Stomach (tissue), 9 donors: ENCODE measurements around the gene CLCNKA. TPM values are rescaled to one million over a fixed set of nuclear protein-coding genes. Genes with fewer than 3 reads are reported as not detected.

Source experiments
- DNase-seq, 2 donors: peaks; one replicate each; pipeline versions ENCODE4 v3.0.0 to v3.0.0-alpha.2; 2013 to 2019
- H3K27ac ChIP-seq, 5 donors: fragments of 200-600 bp in 4 of 5; sonication (generic) in 4 of 5; one replicate each; pipeline ENCODE4 v1.5.1; 2013 to 2019; ENCODE audit warnings: mild to moderate bottlenecking in 1 of 5, moderate library complexity in 1 of 5
- H3K27me3 ChIP-seq, 3 donors: fragments of 200-600 bp; sonication (generic); one replicate each; pipeline ENCODE4 v1.5.1; 2017 to 2019; ENCODE audit warnings: mixed run types in 1 of 3
- H3K36me3 ChIP-seq, 4 donors: fragments of 200-600 bp; sonication (generic); 1 replicate in 3 of 4; 2 replicates in 1 of 4; pipeline ENCODE4 v1.5.1; 2016 to 2019
- H3K4me1 ChIP-seq, 4 donors: fragments of 200-600 bp; sonication (generic); one replicate each; pipeline ENCODE4 v1.5.1; 2016 to 2019
- H3K4me3 ChIP-seq, 4 donors: fragments of 200-600 bp; sonication (generic) in 3 of 4; one replicate each; pipeline ENCODE4 v1.5.1; 2016 to 2019; ENCODE audit warnings: mild to moderate bottlenecking in 1 of 4
- H3K9me3 ChIP-seq, 4 donors: fragments of 200-600 bp; sonication (generic); one replicate each; pipeline ENCODE4 v1.5.1; 2016 to 2019
- EP300 ChIP-seq: sonication (generic); formaldehyde crosslinking; IDR thresholded peaks from one replicate; pipeline ENCODE4 v1.6.1; 2017; ENCODE audit warnings: antibody characterized with exemption
- POLR2A ChIP-seq, 4 donors: fragments of 450-650 bp; IDR thresholded peaks; one replicate each; pipeline ENCODE4 v1.6.1; 2016; ENCODE audit warnings: antibody characterized with exemption in 4 of 4, control low read depth in 2 of 4, mild to moderate bottlenecking in 1 of 4, moderate library complexity in 1 of 4
- POLR2AphosphoS5 ChIP-seq, 3 donors: sonication (generic); formaldehyde crosslinking; IDR thresholded peaks; one replicate each; pipeline ENCODE4 v1.6.1; 2016; ENCODE audit warnings: antibody characterized with exemption in 3 of 3
- WGBS, 5 donors: extraction: QIAGEN DNeasy Blood & Tissue Kit in 3 of 5; methylation state at CpG; one replicate each; pipeline versions ENCODE4 v1.1.5 to v1.1.7; 2013 to 2018; 5-methylcytosine and 5-hydroxymethylcytosine counted together
- intact Hi-C: fragments of 100-400 bp; cut with DNase I; formaldehyde crosslinking; loops from one replicate; pipeline ENCODE4 v1.15.1; 2023; ENCODE audit warnings: low total_unique reads
- polyA plus RNA-seq, 3 donors: library from polyadenylated mRNA; stranded (reverse); fragments of 200-250 nt; gene quantifications; one replicate each; pipeline ENCODE4 v1.2.3, GENCODE V29; 2013
- total RNA-seq, 5 donors: library from RNA; depleted of rRNA; stranded (reverse); fragments of >200 nt; gene quantifications; one replicate each; pipeline versions ENCODE4 v1.1.0 to v1.2.3, GENCODE V29; 2014 to 2016
- TF ChIP-seq, protein P1 (sequence below), 7 experiments: fragments of 450-650 bp in 4 of 7; fragments of 200-600 bp in 3 of 7; sonication (generic) in 3 of 7; IDR thresholded peaks; one replicate each; pipeline ENCODE4 v1.5.1; 2016 to 2019; ENCODE audit warnings: antibody characterized with exemption in 7 of 7, control low read depth in 2 of 7, mild to moderate bottlenecking in 1 of 7
- donor health status: healthy with polysubstance abuse.
- donor health status: Bipolar disorder and iron deficiency.
- donor health status: healthy.

CLCNKA gene
- total and polyA plus RNA-seq, 8 donors = 0.55 to 16.1 (median 4.5) TPM; not detected in 2

DNA sequence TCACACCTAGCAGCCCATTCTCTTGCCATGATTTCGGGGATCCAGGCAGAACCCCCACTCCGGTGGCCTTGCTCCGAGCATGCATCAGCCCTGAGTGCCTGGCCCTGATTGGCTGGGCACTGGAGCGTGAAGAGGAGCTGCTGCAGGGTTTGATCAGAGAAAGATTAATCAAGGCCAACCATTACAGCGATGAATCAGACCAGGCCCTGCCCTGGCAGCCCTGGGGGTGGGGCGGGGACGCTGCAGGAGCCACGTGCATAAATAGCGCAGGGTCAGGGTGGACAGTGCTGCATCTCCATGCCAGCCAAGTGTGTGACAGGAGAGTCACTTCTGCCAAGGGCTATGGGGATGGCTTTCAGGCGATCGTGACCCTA lies 55.0 kb downstream of the CLCNKA start:
- WGBS, 5 donors = 67 to 87% (median 75%) methylated on average over 11 of the region's 11 CpGs
- TF ChIP-seq EP300 = no peak
- TF ChIP-seq POLR2AphosphoS5 (IDR thresholded peaks at IDR 0.05) = no peak
- TF ChIP-seq POLR2A (IDR thresholded peaks at IDR 0.05) = no peak
- TF ChIP-seq, protein P1, sequence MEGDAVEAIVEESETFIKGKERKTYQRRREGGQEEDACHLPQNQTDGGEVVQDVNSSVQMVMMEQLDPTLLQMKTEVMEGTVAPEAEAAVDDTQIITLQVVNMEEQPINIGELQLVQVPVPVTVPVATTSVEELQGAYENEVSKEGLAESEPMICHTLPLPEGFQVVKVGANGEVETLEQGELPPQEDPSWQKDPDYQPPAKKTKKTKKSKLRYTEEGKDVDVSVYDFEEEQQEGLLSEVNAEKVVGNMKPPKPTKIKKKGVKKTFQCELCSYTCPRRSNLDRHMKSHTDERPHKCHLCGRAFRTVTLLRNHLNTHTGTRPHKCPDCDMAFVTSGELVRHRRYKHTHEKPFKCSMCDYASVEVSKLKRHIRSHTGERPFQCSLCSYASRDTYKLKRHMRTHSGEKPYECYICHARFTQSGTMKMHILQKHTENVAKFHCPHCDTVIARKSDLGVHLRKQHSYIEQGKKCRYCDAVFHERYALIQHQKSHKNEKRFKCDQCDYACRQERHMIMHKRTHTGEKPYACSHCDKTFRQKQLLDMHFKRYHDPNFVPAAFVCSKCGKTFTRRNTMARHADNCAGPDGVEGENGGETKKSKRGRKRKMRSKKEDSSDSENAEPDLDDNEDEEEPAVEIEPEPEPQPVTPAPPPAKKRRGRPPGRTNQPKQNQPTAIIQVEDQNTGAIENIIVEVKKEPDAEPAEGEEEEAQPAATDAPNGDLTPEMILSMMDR (IDR thresholded peaks at IDR 0.05) = no peak
- intact Hi-C loops = loop anchor here (5.0 kb wide), 1 partner anchor 280 kb away; no protein-coding TSS in a partner anchor
- H3K4me3 ChIP-seq = no peak overlapping the region
- H3K27me3 ChIP-seq = peaks cover 0 to 27% (median 8%) of the 10 kb centered on the region in 3 donors
- DNase-seq = no peak
- H3K36me3 ChIP-seq = no peaks in the 10 kb centered on the region
- H3K27ac ChIP-seq = no peak overlapping the region
- H3K9me3 ChIP-seq = no peaks in the 10 kb centered on the region
- H3K4me1 ChIP-seq = peaks cover 22 to 41% (median 34%) of the 10 kb centered on the region in 4 donors

DNA sequence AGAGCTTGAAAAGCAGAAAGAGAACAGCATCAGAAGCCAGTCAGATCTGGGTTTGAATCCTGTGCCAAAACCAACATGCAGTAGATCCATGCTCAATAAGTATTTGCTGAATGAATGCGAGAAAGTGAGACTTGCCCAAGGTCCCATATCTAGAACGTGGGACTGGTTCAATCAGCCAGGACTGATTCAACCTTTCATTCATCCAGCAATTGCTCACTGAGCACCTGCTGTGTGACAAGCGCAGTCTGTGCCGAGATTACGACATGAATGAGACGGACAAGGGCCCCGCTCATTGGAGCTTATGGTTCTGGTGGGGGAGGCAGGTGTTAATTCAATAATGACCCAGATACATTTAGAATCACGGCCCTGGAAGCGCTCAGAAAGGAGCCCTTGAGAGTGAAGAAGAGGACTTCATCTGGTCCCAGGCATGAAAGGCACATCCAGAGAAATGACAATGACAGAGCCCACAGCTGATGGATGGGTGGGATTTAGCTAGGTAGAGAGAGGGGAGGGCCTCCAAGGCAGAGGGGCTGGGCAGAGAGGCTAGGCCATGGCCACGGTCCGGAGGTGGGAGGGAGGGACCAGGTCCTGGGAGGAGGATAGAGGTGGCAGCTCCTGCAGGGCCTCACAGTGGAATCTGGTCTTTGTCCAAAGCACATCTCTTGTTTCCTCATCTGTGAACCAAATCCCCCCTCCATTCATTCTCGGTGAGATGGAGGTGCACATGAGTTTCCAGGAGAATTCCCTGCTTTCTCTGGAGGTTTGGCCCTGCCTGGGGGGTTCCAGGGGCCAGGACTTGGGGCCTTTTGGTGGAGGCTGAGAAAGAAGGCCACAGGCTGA lies 55.8 kb downstream of the CLCNKA start:
- Histone ChIP-seq H3K36me3 (no peaks in the 10 kb centered on the region), H3K27me3 (peaks cover 0 to 21% (median 8%) of the 10 kb centered on the region in 3 donors), H3K9me3 (no peaks in the 10 kb centered on the region), H3K4me1 (peaks cover 22 to 46% (median 36%) of the 10 kb centered on the region in 4 donors), H3K27ac (no peak overlapping the region), H3K4me3 (no peak overlapping the region)
- intact Hi-C loops = loop anchor here (2.0 to 5.0 kb wide), 2 partner anchors 109 to 280 kb away; no protein-coding TSS in a partner anchor
- DNase-seq = peak in 1 of 2 donors; percentile 5
- 76 to 84% (median 80%) methylated on average over 12 of the region's 12 CpGs for WGBS, 5 donors
- TF ChIP-seq POLR2AphosphoS5 (IDR thresholded peaks at IDR 0.05) = no peak
- no peak for TF ChIP-seq EP300
- TF ChIP-seq, protein P1 (IDR thresholded peaks at IDR 0.05) = no peak
- TF ChIP-seq POLR2A (IDR thresholded peaks at IDR 0.05) = no peak

GRCh38 chr1:16078925-16079656 lies 57.3 kb downstream of the CLCNKA start:
- H3K9me3 ChIP-seq = no peaks in the 10 kb centered on the region
- H3K4me3 ChIP-seq = no peak overlapping the region
- H3K4me1 ChIP-seq = peaks cover 8 to 39% (median 31%) of the 10 kb centered on the region in 4 donors
- WGBS, 5 donors = 23 to 38% (median 28%) methylated on average over 8 to 10 of the region's 10 CpGs
- DNase-seq = peak; percentile 85 to 93
- peak overlapping the region in 1 of 5 donors; percentile 49 for H3K27ac ChIP-seq
- TF ChIP-seq, protein P1 (IDR thresholded peaks at IDR 0.05) = peak in 5 of 7 experiments; percentile 83 to 94 (median 87)
- TF ChIP-seq EP300 = no peak
- TF ChIP-seq POLR2A (IDR thresholded peaks at IDR 0.05) = no peak
- peak in 1 of 3 donors; percentile 33 for TF ChIP-seq POLR2AphosphoS5 (IDR thresholded peaks at IDR 0.05)
- H3K36me3 ChIP-seq = no peaks in the 10 kb centered on the region
- intact Hi-C loops = loop anchor here (2.0 to 5.0 kb wide), 2 partner anchors 108 to 278 kb away; no protein-coding TSS in a partner anchor
- peaks cover 0 to 6% (median 0%) of the 10 kb centered on the region in 3 donors for H3K27me3 ChIP-seq
